ENCODE results near the gene NEMF.
"Not testable (repeated sequence)": the region's sequence is repeated elsewhere in the genome, so short reads cannot be mapped to it uniquely, and the experiment has no call there.

NEMF gene

GRCh38 chr14:49857427-49858003 lies 4.9 kb upstream of the NEMF start:
- Histone ChIP-seq H3K4me3 (ENCODE audit: low read depth, low read length) (no peak overlapping the region), H3K27me3 (ENCODE audit: control insufficient read depth, insufficient read depth, low read length) (no peaks in the 10 kb centered on the region), H3K9me3 (ENCODE audit: control insufficient read depth, insufficient read depth, low read depth, low read length) (no peaks in the 10 kb centered on the region), H3K4me1 (ENCODE audit: control insufficient read depth, insufficient read depth, low read length) (peaks cover 3% of the 10 kb centered on the region; the same call in 1 of the 2 replicates), H3K27ac (ENCODE audit: low read depth, low read length) (no peak overlapping the region), H3K36me3 (ENCODE audit: control insufficient read depth, insufficient read depth, low read length) (no peaks in the 10 kb centered on the region), H3K9ac (ENCODE audit: low read length) (no peak overlapping the region)

DNA sequence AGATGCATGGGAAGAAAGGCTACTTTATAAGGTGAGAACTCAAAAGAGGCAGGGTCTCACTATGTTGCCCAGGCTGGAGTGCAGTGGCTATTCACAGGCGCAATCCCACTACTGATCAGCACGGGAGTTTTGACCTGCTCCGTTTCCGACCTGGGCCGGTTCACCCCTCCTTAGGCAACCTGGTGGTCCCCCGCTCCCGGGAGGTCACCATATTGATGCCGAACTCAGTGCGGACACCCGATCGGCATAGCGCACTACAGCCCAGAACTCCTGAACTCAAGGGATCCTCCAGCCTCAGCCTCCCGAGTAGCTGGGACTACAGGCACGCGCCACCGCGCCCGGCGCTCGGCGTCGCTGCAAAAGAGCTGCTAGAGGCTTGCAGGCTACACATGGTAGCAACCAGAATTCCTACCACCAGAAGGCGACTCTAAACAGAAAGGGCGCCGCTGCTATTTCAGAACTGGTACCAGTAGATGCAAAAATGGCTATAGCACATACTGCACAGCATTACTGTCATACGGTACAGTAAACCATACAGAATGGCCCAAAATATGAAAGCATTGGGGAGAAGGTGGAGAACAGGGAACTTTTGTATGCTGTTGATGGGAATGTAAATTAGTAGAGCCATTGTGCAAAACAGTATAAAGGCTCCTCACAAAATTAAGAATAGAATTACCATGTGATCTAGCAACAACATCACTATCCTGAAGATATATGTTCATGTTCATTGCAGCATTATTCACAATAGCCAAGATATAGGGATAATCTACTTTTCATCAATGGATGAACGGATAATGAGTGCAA lies 1.2 kb upstream of the NEMF start:
- H3K27me3 ChIP-seq (ENCODE audit: control insufficient read depth, insufficient read depth, low read length) = no peaks in the 10 kb centered on the region
- no peak overlapping the region for H3K27ac ChIP-seq (ENCODE audit: low read depth, low read length)
- H3K9me3 ChIP-seq (ENCODE audit: control insufficient read depth, insufficient read depth, low read depth, low read length) = no peaks in the 10 kb centered on the region
- peaks cover 4% of the 10 kb centered on the region; the same call in 1 of the 2 replicates for H3K4me1 ChIP-seq (ENCODE audit: control insufficient read depth, insufficient read depth, low read length)
- no peak overlapping the region for H3K9ac ChIP-seq (ENCODE audit: low read length)
- peak overlapping the region; percentile 97 for H3K4me3 ChIP-seq (ENCODE audit: low read depth, low read length)
- H3K36me3 ChIP-seq (ENCODE audit: control insufficient read depth, insufficient read depth, low read length) = peaks cover 18% of the 10 kb centered on the region

DNA sequence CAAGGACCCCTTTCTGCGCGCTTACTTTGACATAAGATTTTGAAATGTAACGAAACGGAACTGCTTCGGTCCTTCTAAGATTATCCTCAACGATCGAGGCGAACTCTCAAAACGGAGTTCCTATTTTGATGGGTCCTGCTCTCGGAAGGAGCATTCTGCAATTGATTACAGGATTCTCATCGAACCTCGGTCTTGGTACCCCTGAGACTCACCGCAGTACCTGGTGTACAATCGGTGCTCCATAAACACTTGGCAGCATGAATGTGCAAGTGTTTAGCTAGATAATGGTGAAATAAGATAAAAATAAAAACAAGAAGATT lies 530 bp upstream of the NEMF start:
- H3K36me3 ChIP-seq (ENCODE audit: control insufficient read depth, insufficient read depth, low read length) = peaks cover 22% of the 10 kb centered on the region
- H3K27ac ChIP-seq (ENCODE audit: low read depth, low read length) = no peak overlapping the region

GRCh38 chr14:49851813-49852212 lies 775 bp downstream of the NEMF start:
- Histone ChIP-seq H3K9ac (ENCODE audit: low read length) (peak overlapping the region; percentile 99), H3K9me3 (ENCODE audit: control insufficient read depth, insufficient read depth, low read depth, low read length) (no peaks in the 10 kb centered on the region), H3K27me3 (ENCODE audit: control insufficient read depth, insufficient read depth, low read length) (no peaks in the 10 kb centered on the region), H3K36me3 (ENCODE audit: control insufficient read depth, insufficient read depth, low read length) (peaks cover 26% of the 10 kb centered on the region), H3K27ac (ENCODE audit: low read depth, low read length) (peak overlapping the region; percentile 58; the same call in 1 of the 2 replicates), H3K4me3 (ENCODE audit: low read depth, low read length) (peak overlapping the region; percentile 97), H3K4me1 (ENCODE audit: control insufficient read depth, insufficient read depth, low read length) (peaks cover 4% of the 10 kb centered on the region; the same call in 1 of the 2 replicates)

More for the DNA sequence above, 530 bp upstream of the NEMF start:
- Histone ChIP-seq H3K27me3 (ENCODE audit: control insufficient read depth, insufficient read depth, low read length) (no peaks in the 10 kb centered on the region), H3K4me1 (ENCODE audit: control insufficient read depth, insufficient read depth, low read length) (peaks cover 4% of the 10 kb centered on the region; the same call in 1 of the 2 replicates), H3K9ac (ENCODE audit: low read length) (peak overlapping the region; percentile 99), H3K9me3 (ENCODE audit: control insufficient read depth, insufficient read depth, low read depth, low read length) (no peaks in the 10 kb centered on the region), H3K4me3 (ENCODE audit: low read depth, low read length) (peak overlapping the region; percentile 97)

DNA sequence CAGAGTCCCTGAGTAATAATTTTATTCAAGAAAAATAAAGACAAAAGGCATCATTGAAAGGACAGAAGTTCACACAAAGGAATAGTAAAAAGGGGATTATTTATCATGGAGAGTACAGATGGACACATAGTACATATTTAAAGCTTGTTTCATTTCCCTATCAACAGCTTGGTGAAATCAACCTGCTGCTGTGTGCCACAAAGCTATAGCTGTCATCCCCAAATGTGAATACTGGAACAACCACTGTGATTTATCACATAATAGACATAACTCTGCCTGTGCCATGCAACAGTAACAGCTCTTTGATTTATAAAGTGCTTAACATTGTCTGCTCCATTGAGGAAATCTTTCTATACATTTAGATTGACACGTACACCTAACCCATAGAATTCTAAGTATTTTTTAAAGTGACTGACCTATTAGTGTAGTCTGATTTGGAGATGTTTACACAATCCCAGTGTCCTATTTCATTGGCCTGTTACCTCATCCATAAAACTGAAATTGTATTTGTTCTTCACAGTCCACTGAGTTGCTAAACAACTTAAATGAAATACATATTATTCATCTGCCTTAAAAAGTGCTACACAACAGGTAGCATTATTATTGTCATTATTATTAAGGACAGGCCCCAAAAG lies 3.3 kb downstream of the NEMF start:
- Histone ChIP-seq H3K27ac (ENCODE audit: low read depth, low read length) (no peak overlapping the region), H3K36me3 (ENCODE audit: control insufficient read depth, insufficient read depth, low read length) (peaks cover 47% of the 10 kb centered on the region), H3K4me3 (ENCODE audit: low read depth, low read length) (no peak overlapping the region)

GRCh38 chr14:49828640-49829039 lies 23.9 kb downstream of the NEMF start:
- Histone ChIP-seq H3K9ac (ENCODE audit: low read length) (no peak overlapping the region), H3K4me3 (ENCODE audit: low read depth, low read length) (no peak overlapping the region), H3K9me3 (ENCODE audit: control insufficient read depth, insufficient read depth, low read depth, low read length) (no peaks in the 10 kb centered on the region), H3K27ac (ENCODE audit: low read depth, low read length) (no peak overlapping the region), H3K27me3 (ENCODE audit: control insufficient read depth, insufficient read depth, low read length) (no peaks in the 10 kb centered on the region), H3K36me3 (ENCODE audit: control insufficient read depth, insufficient read depth, low read length) (peaks cover 99% of the 10 kb centered on the region), H3K4me1 (ENCODE audit: control insufficient read depth, insufficient read depth, low read length) (no peaks in the 10 kb centered on the region)

More for the DNA sequence above, 3.3 kb downstream of the NEMF start:
- Histone ChIP-seq H3K9me3 (ENCODE audit: control insufficient read depth, insufficient read depth, low read depth, low read length) (0 out of 2 replicates have a peak, but pooled peaks cover under 1% of the 10 kb centered on the region), H3K27me3 (ENCODE audit: control insufficient read depth, insufficient read depth, low read length) (no peaks in the 10 kb centered on the region), H3K4me1 (ENCODE audit: control insufficient read depth, insufficient read depth, low read length) (peaks cover 4% of the 10 kb centered on the region; the same call in 1 of the 2 replicates), H3K9ac (ENCODE audit: low read length) (no peak overlapping the region)

DNA sequence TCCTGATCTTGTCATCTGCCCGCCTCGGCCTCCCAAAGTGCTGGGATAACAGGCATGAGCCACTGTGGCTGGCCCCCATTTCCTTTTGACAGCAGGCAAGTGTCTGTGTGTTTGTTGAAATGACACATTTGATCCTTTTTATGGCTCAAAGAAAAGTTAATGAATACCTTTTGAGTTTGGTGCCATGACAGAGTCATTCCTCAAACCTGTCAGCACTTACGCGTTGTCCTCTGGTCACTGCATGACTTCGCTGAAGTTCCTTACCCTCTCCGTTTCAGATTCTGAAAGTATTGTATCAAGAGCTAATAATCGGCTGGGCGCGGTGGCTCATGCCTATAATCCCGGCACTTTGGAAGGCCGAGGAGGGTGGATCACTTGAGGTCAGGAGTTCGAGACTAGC lies 32.4 kb downstream of the NEMF start:
- no peaks in the 10 kb centered on the region for H3K9me3 ChIP-seq (ENCODE audit: control insufficient read depth, insufficient read depth, low read depth, low read length)
- H3K9ac ChIP-seq (ENCODE audit: low read length) = no peak overlapping the region
- H3K4me1 ChIP-seq (ENCODE audit: control insufficient read depth, insufficient read depth, low read length) = no peaks in the 10 kb centered on the region
- H3K27me3 ChIP-seq (ENCODE audit: control insufficient read depth, insufficient read depth, low read length) = no peaks in the 10 kb centered on the region
- no peak overlapping the region for H3K27ac ChIP-seq (ENCODE audit: low read depth, low read length)
- peaks cover 70% of the 10 kb centered on the region for H3K36me3 ChIP-seq (ENCODE audit: control insufficient read depth, insufficient read depth, low read length)
- H3K4me3 ChIP-seq (ENCODE audit: low read depth, low read length) = no peak overlapping the region

GRCh38 chr14:49816844-49817243 lies 35.7 kb downstream of the NEMF start:
- Histone ChIP-seq H3K36me3 (ENCODE audit: control insufficient read depth, insufficient read depth, low read length) (peaks cover 74% of the 10 kb centered on the region), H3K9me3 (ENCODE audit: control insufficient read depth, insufficient read depth, low read depth, low read length) (no peaks in the 10 kb centered on the region), H3K4me1 (ENCODE audit: control insufficient read depth, insufficient read depth, low read length) (no peaks in the 10 kb centered on the region), H3K4me3 (ENCODE audit: low read depth, low read length) (no peak overlapping the region), H3K27me3 (ENCODE audit: control insufficient read depth, insufficient read depth, low read length) (no peaks in the 10 kb centered on the region), H3K27ac (ENCODE audit: low read depth, low read length) (no peak overlapping the region), H3K9ac (ENCODE audit: low read length) (no peak overlapping the region)

GRCh38 chr14:49816118-49816517 lies 36.5 kb downstream of the NEMF start:
- not testable (repeated sequence) for H3K27me3 ChIP-seq (ENCODE audit: control insufficient read depth, insufficient read depth, low read length); H3K4me3 ChIP-seq (ENCODE audit: low read depth, low read length); H3K9ac ChIP-seq (ENCODE audit: low read length); H3K9me3 ChIP-seq (ENCODE audit: control insufficient read depth, insufficient read depth, low read depth, low read length); H3K4me1 ChIP-seq (ENCODE audit: control insufficient read depth, insufficient read depth, low read length); H3K27ac ChIP-seq (ENCODE audit: low read depth, low read length)
- H3K36me3 ChIP-seq (ENCODE audit: control insufficient read depth, insufficient read depth, low read length) = peaks cover 81% of the 10 kb centered on the region

- Histone ChIP-seq H3K36me3 (ENCODE audit: control insufficient read depth, insufficient read depth, low read length) (peaks cover 84% of the 10 kb centered on the region), H3K9ac (ENCODE audit: low read length) (no peak overlapping the region), H3K27ac (ENCODE audit: low read depth, low read length) (peak overlapping the region; percentile 53; the same call in 1 of the 2 replicates), H3K9me3 (ENCODE audit: control insufficient read depth, insufficient read depth, low read depth, low read length) (no peaks in the 10 kb centered on the region), H3K27me3 (ENCODE audit: control insufficient read depth, insufficient read depth, low read length) (no peaks in the 10 kb centered on the region), H3K4me3 (ENCODE audit: low read depth, low read length) (no peak overlapping the region), H3K4me1 (ENCODE audit: control insufficient read depth, insufficient read depth, low read length) (peaks cover 10% of the 10 kb centered on the region; the same call in 1 of the 2 replicates)
Observed at GRCh38 chr14:49808780-49809179, 43.8 kb downstream of the NEMF start.

- Histone ChIP-seq H3K9me3 (ENCODE audit: control insufficient read depth, insufficient read depth, low read depth, low read length) (no peaks in the 10 kb centered on the region), H3K27ac (ENCODE audit: low read depth, low read length) (no peak overlapping the region), H3K9ac (ENCODE audit: low read length) (no peak overlapping the region), H3K4me1 (ENCODE audit: control insufficient read depth, insufficient read depth, low read length) (no peaks in the 10 kb centered on the region), H3K27me3 (ENCODE audit: control insufficient read depth, insufficient read depth, low read length) (no peaks in the 10 kb centered on the region), H3K36me3 (ENCODE audit: control insufficient read depth, insufficient read depth, low read length) (peaks cover 96% of the 10 kb centered on the region), H3K4me3 (ENCODE audit: low read depth, low read length) (no peak overlapping the region)
Observed at GRCh38 chr14:49796025-49796424, 56.6 kb downstream of the NEMF start.
